Epithelial cell of prostate (primary cell): ENCODE data around the gene NOL3.

ENCODE experiments used
- DNase-seq: peaks from one replicate; pipeline ENCODE4 v3.0.0-alpha.2; 2011; ENCODE audit warnings: low read depth, low spot score
- H3K27ac ChIP-seq: fragments of 450-650 bp; 2 replicates; pipeline ENCODE4 v1.5.1; 2017; ENCODE audit warnings: mild to moderate bottlenecking

Gene NOL3

DNA sequence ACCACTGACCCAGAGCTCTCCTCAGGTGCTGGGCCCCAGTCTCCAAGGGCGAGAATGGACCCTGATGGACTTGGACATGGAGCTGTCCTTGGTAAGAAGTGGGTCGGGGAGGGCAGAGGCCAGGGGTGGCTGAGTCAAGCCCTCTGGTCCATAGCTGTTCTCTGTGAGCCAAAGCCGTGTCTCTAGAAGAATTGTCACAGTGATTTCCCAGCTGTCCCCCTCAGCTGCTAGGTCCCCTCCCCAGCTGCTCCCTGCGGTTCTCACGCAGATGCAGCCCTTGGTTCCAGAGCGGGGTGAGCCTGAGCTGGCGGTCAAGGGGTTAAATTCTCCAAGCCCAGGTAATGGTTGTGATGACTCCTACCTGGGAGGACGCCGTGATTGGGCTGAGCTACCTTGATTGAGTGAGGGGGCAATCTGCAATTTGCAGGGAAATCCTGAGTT is 1.3 kb upstream of the NOL3 start:
- no peak for DNase-seq
- no peak overlapping the region for H3K27ac ChIP-seq

DNA sequence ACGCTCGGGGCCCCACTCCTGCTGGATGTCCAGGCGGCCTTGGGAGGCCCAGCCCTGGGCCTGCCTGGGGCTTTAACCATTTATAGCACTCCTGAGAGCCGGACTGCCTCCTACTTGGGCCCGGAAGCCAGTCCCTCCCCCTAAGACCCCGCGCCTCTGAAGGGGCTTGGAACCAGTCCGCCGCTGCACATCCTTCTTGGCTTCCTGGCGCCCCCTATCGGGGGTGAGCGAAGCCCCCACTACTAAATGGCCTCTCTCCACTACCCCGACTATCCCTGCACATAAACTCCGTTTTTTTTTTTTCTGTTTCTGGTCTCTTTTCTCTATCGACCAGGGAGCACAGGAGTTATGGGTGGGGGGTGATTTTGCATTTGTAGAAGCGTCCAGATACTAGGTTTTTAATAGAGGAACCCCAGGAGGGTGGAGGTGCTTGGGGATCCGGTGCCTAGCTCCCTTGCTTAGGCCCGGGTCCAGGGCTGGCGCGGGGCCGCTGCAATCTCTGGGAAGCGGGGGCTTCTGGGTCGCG is 633 bp upstream of the NOL3 start:
- H3K27ac ChIP-seq = peak overlapping the region; percentile 83
- no peak for DNase-seq

DNA sequence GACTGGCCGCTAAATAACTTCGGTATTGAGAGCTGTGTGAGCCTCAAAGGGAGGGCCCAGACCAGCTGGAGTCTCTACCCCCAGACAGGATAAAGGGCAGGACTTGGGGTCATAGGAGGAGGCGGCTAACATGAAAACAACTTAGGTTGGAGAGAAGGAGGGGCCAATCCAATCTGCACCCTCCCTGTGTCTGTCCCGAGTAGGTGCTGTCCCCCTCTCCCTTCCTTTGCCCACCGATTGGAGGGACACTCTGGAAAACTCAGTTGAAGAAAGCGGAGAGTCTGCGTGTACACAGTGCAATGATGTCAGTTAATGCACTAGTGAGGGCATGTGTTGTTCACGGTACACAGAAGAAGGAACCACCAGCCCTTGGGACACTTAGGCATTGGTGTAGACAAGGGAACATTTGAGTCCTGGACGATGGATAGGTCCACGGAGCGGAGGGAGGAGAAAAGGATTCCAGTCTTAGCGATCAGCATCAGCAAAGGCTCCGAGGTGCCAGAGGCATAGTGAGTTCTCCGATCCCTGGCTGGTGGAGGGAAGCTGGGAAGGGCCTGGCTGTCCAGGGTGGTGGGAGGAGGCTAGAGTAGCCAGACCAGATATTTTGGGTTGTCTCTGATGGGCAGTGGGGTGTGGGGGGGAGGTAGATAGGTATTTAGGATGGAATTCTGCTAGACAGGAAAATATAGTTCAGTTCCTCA is 761 bp downstream of the NOL3 start:
- peak overlapping the region; percentile 83 for H3K27ac ChIP-seq
- DNase-seq = no peak

DNA sequence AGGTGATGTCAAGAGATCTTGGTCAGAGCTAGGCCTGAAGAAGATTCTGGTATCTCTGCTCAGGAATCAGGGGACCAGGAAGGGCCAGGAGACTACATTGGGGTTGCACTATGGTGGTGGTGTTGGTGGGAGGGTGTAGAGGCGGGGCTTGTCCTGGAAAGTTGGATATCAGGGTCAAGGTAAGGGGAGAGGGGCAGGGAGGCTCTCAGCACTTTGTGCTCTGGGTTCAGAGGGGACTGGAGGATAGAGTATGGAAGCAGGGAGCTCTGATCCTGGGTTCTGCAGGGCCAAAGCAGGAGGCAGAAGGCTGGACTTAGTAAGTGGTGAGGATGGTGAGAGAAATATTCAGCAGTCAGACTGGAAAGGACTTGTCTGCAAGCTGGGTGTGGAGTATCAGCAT is 3.0 kb downstream of the NOL3 start:
- DNase-seq = no peak
- H3K27ac ChIP-seq = peak overlapping the region; percentile 78

DNA sequence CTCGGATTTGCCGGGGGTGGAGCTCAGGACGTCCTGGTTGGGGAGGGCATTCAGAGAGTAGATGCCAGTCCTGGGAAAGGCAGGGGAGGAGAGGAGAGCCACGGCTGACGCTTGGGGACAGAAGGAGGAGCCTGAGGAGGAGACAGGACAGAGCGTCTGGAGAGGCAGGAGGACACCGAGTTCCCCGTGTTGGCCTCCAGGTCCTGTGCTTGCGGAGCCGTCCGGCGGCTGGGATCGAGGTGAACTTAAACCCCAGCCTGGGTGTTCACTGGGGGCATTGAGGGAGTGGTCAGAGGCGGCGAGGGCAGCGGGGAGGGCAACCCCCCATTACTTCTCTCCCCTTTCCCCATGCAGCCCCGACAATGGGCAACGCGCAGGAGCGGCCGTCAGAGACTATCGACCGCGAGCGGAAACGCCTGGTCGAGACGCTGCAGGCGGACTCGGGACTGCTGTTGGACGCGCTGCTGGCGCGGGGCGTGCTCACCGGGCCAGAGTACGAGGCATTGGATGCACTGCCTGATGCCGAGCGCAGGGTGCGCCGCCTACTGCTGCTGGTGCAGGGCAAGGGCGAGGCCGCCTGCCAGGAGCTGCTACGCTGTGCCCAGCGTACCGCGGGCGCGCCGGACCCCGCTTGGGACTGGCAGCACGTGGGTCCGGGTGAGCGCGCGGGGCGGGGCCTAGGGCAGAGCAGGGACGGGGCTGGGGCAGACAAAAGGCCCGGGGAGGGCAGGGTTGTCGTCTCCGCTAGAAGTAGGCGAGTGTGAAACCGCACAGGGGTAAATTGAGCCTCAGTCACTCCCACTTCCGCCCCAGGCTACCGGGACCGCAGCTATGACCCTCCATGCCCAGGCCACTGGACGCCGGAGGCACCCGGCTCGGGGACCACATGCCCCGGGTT is 3.7 kb downstream of the NOL3 start:
- peak overlapping the region; percentile 78 for H3K27ac ChIP-seq
- DNase-seq = peak; percentile 76

DNA sequence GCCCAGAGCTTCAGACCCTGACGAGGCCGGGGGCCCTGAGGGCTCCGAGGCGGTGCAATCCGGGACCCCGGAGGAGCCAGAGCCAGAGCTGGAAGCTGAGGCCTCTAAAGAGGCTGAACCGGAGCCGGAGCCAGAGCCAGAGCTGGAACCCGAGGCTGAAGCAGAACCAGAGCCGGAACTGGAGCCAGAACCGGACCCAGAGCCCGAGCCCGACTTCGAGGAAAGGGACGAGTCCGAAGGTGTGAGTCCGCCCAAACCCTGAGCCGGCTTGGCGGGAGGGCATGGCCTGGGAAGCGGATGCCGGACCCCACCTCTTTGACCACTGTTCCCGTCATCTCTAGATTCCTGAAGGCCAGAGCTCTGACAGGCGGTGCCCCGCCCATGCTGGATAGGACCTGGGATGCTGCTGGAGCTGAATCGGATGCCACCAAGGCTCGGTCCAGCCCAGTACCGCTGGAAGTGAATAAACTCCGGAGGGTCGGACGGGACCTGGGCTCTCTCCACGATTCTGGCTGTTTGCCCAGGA is 4.4 kb downstream of the NOL3 start:
- DNase-seq = no peak
- H3K27ac ChIP-seq = peak overlapping the region; percentile 78

DNA sequence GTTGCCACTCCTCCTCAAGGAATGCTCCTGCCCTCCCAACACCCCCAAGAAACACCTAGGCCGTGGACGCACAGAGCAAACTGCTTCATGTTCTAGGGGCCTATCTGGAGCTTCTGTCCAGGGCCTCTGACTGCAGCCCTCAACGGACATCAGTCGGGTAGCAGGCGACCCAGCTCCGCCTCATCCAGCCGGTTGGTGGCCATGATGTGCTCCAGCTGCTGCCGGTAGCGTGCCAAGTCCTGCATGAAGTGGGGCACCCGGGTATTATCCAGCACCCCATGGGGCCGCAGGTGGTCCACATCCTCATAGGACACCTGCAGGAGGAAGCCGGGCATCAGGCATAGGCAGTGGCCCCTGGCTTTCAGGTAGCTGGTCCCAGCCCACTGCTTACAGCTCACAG is 6.3 kb downstream of the NOL3 start:
- no peak for DNase-seq
- no peak overlapping the region for H3K27ac ChIP-seq

DNA sequence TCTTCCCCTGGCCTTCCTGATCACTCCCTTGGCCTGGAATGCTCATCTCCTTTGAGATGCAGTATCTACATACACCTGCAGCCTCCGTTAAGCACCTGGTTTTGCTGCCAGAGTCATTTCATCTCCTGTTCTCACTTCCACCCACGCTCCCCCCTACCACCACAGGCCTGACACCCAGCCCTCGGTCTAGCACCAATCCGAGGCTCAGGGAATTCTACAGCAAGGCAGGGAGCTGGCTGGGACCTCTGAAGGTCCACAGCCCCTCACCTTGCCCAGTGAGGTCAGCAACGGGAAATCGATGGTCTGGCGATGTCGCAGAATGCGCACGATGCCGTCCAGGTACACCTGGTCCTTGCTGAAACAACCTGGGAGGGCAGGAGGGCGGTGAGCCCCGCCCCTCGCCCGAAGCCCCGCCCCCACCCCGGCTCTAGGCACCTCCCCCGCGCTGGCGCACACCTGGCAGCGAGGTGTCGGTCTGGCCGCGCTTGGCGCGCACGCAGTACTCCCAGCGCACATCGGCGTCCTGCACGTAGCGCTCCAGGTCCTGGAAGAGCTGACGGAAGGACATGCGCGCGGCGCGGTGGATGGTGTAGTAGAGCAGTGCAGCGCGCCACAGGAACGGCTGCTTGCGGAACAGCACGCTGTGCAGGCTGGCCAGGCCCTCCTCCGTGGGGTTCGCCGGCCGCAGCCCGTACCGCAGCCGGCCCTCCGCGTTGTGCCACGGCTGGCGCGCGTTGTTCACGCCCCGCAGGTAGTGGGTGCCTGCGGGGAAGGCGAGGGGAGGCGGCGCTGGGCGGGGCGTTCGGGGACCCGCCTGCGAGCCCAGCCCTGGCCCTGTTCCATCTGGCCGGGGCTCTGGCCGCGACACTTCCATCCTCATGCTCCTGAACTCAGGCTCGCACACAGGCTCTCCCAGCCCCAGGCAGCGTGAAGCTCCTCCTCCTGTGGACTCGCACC is 7.7 kb downstream of the NOL3 start:
- H3K27ac ChIP-seq = peak overlapping the region; percentile 43
- DNase-seq = peak; percentile 89

DNA sequence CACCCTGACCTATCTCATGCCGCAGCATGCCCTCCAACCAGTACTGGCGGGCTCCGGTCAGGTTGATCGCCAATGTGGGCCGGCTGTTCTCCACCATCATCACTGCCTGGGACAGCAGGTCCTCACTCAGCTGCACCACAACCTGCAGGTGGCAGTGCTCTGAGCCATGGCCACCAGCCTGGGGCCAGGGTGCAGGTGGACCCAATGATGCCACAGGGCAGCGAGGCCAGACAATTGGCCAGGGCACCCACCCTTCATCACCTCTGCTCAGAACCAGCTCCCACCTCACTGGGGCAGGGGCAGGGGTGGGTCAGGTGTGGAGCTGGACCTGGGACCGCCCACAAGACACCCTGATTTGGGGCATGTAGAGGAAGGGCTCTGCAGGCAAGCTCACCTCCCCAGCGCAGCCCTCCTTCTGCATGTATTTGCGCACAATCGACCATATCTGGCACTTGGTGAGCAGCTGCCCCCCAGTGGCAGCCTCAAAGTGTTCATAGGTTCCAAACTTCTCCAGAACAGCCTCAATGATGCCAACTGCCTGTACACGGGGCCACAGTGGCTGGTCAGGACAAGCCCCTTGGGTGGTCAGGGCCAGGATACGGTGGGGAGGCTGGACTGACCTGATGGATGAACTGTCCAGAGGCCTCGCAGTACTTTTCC is 9.2 kb downstream of the NOL3 start:
- peak overlapping the region; percentile 43 for H3K27ac ChIP-seq
- no peak for DNase-seq

DNA sequence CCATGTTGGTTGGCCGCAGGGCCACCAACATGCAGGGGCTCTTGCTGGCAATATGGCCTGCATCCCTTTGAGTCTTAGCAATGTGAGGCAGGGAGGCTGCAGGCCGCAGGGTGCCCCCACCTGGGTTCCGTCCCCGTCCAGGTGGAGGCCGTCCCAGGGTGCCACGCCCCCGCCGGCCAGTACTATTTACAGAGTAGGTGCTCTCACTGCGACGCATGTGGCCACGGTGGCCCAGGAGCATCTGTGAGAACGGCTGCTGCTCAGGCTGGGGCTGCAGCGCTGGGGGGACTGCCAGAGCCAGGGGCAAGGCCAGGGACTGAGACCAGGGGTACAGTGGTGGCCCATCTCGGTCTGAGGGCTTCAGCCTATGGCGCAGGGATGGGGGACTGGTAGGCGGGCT is 9.8 kb downstream of the NOL3 start:
- H3K27ac ChIP-seq = no peak overlapping the region
- no peak for DNase-seq

DNA sequence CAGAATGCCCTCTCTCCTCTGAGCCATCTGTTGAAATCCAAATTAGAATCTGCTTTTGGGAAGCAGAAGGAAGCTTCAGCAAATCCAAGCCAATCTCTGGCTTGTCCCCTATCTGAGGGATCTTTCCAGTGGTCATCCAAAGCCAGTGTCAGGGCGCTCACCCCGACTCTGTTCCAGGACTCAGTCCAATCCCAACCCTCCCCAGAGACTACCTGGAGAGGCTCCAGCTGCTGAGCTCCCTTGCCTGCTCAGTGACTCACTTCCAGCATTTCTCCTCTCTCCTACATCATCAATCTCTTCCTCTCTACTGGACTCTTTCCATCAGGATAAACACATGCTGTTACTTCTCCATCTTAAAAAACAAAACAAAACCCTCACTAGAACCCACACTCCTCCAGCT is 11.0 kb downstream of the NOL3 start:
- H3K27ac ChIP-seq = no peak overlapping the region
- DNase-seq = no peak

DNA sequence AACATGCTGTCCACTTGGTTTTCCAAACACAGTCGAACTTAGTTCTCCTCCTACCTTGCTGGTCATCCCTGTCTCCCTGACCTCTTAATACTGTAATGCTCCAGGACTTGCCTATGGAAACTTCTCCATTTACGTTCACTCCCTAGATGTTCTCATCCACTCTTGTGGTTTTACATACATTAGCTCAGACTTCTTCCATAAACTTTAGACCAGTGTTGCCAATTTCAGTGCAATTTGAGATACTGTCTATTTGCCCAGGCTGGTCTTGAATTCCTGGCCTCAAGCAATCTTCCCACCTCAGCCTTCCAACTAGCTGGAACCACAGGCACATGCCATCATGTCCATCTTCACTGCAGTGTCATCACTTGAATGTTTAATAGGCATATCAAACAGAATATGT is 11.9 kb downstream of the NOL3 start:
- H3K27ac ChIP-seq = no peak overlapping the region
- no peak for DNase-seq

DNA sequence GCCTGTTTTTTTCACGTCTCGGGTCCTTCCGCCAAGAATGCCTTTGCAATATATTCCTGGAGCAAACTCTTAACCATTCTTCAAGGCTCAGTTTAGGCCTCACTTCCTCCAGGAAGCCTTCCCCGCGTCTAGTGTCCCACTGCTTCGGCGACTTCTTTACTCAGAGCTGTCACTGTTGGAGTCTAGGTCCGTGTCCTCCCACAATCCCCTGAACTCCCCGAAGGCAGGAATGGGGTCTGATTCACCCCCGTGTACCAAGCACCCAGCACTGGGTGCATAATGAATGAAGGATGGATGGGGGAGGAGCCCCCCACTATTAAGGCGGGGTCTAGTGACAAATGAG is 12.9 kb downstream of the NOL3 start:
- DNase-seq = no peak
- H3K27ac ChIP-seq = peak overlapping the region; percentile 90

DNA sequence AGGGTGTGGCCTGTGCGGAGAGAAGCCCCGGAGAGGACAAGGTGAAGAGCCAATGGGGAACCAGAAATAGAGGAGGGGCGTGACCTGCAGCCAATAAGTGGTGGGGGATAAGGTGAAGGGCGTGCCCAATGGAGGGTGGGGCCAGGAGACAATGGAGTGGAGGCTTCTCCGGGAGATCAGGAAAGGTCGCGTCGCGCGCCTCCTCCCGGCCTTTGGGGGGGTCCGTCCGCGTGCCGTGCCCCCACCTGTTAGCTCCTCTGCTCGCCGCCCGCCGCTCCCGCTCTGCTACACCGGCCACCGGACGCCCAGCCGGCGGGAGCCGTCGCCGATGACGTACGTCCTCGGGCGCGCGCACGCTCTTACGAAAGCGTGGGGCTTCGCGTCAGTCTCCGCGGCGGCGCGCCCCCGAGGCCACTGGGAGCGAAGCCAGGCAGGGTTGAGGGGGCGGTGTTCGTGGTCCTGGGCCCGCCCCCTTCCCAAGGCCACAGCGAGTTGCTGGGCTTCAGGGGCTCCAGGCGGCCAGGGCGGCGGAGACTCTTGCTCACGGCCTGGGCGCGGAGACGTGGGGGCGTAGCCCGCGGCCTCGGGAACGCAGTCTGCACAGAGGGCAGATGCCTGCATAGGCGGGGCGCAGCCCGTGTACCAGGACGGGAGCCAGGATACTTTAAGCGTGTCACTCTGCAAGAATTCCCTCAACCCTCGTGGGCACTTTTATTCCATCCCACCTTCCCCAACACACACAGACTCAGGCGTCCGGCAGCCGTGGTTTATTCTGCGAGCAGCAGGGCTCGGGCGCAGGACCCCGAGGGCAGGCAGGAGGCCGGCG is 13.5 kb downstream of the NOL3 start, which contains the start of gene MATCAP1:
MATCAP1 (minus strand) TSS at position 337 of the 826 bp plus-strand sequence. CDS start 3,353 bp downstream, outside the sequence.
- DNase-seq = peak; percentile 91
- H3K27ac ChIP-seq = peak within 1 kb of the TSS; percentile 90

DNA sequence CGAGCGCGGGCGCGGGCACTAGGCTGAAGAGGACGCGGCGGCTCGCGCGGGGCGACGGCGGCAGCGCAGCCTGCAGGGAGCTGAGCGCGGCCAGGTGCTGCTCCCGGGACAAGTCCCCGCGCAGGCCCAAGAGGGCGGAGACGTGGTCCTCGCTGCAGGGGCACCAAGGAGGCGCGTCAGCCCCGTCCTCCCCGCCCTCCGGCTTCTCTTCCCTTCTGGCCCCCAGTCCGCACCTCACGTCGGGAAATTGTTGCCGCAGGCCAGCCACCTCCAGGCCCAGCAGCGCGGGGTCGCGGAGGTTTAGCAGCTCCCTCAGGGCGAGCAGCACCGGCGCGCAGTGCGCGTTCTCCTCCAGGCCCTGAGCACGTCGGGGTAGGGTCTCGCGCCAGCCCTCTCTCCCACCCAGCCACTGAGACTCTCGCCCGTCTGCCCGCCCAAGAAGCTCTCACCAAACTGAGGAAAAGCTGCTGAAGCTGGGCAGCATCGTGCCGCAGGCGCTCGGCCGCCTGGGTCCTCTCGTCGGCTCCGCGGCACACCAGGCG is 14.2 kb downstream of the NOL3 start:
- H3K27ac ChIP-seq = peak overlapping the region; percentile 90
- DNase-seq = no peak

DNA sequence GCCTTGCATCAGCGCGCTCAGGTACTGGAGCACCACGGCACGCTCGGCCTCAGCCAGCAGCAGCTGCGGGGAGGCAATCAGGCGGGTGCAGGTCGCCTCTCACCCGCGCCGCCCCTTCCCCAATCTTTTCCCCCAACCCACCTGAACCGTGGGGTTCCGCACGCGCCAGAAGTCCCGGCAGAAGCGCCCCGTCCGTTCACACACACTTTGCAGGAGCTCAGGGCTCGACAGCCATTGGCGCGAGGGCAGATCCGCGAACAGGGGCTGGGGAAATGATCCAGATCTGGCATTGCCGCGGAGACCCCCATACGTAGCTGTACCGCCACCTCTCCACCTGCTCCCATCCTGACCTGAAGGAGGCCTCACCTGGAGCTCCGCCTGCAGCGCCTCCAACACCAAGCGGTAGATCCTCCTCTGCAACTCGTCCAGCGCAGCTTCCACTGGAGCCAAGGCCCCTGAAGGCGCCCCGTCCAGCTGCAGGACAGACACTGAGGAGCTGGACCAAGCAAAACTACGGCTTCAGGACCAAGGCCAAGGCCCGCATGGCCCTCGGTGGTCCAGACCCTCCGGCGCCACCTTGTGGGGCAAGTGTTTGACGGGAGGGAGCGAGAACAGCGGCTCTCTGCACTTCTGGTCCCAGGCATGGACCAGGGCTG is 14.8 kb downstream of the NOL3 start:
- no peak for DNase-seq
- no peak overlapping the region for H3K27ac ChIP-seq

DNA sequence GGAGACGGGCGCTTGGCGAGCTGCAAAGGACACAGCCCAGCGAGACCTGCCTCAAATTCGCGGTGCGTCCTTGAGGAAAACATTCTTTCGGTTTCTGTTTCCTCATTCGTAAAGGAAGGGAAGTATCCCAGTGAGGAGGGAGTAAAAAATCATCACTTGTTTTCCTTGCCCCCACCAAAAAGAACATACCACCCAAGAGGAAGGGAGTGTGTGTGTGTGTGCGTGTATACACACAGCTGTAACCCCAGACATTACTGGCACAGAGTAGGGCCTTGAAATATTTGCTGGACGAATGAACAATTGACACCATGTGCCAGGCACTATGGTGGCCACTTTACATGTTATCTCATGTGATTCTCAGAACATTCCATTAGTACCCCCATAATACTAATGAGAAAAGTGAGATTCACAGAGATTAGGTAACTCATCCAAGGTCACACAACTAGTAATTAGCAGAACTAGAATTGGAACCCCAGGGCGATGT is 15.4 kb downstream of the NOL3 start:
- H3K27ac ChIP-seq = no peak overlapping the region
- no peak for DNase-seq

DNA sequence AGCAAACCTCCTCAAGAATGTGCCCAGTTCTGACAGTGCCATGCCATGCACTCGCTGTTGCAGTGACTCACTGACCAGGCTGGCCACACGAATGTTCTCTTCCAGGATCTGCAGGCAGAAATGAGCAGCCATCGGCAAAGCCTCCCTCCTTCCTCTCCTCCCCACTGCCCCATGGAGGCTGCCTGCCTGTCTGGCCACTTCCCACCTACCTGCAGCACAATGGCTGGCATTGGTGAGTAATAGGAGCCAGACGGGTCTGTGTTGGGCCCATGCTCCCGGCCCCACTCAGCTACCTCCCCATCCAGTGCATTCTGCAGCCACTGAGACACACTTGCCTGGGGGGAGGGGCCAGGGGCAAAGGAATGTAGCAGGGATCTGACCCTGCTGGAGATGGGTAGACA is 16.2 kb downstream of the NOL3 start:
- DNase-seq = no peak
- no peak overlapping the region for H3K27ac ChIP-seq
